ENCODE results near the gene SWT1.
A peak's percentile ranks its signal among the peaks of the same experiment; 100 is the strongest.

Gene SWT1

GRCh38 chr1:185292237-185292636, 135.3 kb downstream of the SWT1 start:
- Histone ChIP-seq H3K9ac (ENCODE audit: low read length) (no peak overlapping the region), H3K4me3 (ENCODE audit: low read length) (no peak overlapping the region), H3K36me3 (ENCODE audit: control insufficient read depth, insufficient read depth, low read length, severe bottlenecking) (peaks cover 12% of the 10 kb centered on the region), H3K27me3 (replicated peaks; ENCODE audit: control insufficient read depth, insufficient read depth, low read length) (no peaks in the 10 kb centered on the region), H3K9me3 (ENCODE audit: control insufficient read depth, low read length) (no peaks in the 10 kb centered on the region), H3K4me1 (ENCODE audit: control insufficient read depth, insufficient read depth, low read length) (peaks cover 8% of the 10 kb centered on the region)
- DNase-seq (ENCODE audit: low read depth), result no peak

- no peak overlapping the region for H3K4me3 ChIP-seq (ENCODE audit: low read length)
- DNase-seq (ENCODE audit: low read depth), result no peak
- H3K9me3 ChIP-seq (ENCODE audit: control insufficient read depth, low read length), result no peaks in the 10 kb centered on the region
- H3K9ac ChIP-seq (ENCODE audit: low read length), result no peak overlapping the region
- no peaks in the 10 kb centered on the region for H3K27me3 ChIP-seq (replicated peaks; ENCODE audit: control insufficient read depth, insufficient read depth, low read length)
- H3K36me3 ChIP-seq (ENCODE audit: control insufficient read depth, insufficient read depth, low read length, severe bottlenecking), result peaks cover 27% of the 10 kb centered on the region
- peaks cover 8% of the 10 kb centered on the region for H3K4me1 ChIP-seq (ENCODE audit: control insufficient read depth, insufficient read depth, low read length)
Observed at GRCh38 chr1:185293967-185294542, 137.1 kb downstream of the SWT1 start.

GRCh38 chr1:185295091-185295490, 138.1 kb downstream of the SWT1 start:
- H3K4me1 ChIP-seq (ENCODE audit: control insufficient read depth, insufficient read depth, low read length), result peaks cover 8% of the 10 kb centered on the region
- DNase-seq (ENCODE audit: low read depth), result no peak
- peaks cover 38% of the 10 kb centered on the region for H3K36me3 ChIP-seq (ENCODE audit: control insufficient read depth, insufficient read depth, low read length, severe bottlenecking)

GRCh38 chr1:185297982-185298381, 141.0 kb downstream of the SWT1 start:
- H3K9me3 ChIP-seq (ENCODE audit: control insufficient read depth, low read length), result no peaks in the 10 kb centered on the region
- H3K4me3 ChIP-seq (ENCODE audit: low read length), result no peak overlapping the region
- H3K27me3 ChIP-seq (replicated peaks; ENCODE audit: control insufficient read depth, insufficient read depth, low read length), result no peaks in the 10 kb centered on the region
- H3K9ac ChIP-seq (ENCODE audit: low read length), result no peak overlapping the region
- peaks cover 67% of the 10 kb centered on the region for H3K36me3 ChIP-seq (ENCODE audit: control insufficient read depth, insufficient read depth, low read length, severe bottlenecking)
- peak; percentile 24 for DNase-seq (ENCODE audit: low read depth)
- no peaks in the 10 kb centered on the region for H3K4me1 ChIP-seq (ENCODE audit: control insufficient read depth, insufficient read depth, low read length)

More at GRCh38 chr1:185295091-185295490, 138.1 kb downstream of the SWT1 start:
- Histone ChIP-seq H3K27me3 (replicated peaks; ENCODE audit: control insufficient read depth, insufficient read depth, low read length) (no peaks in the 10 kb centered on the region), H3K9ac (ENCODE audit: low read length) (no peak overlapping the region), H3K9me3 (ENCODE audit: control insufficient read depth, low read length) (no peaks in the 10 kb centered on the region), H3K4me3 (ENCODE audit: low read length) (no peak overlapping the region)

GRCh38 chr1:185300152-185300551, 143.2 kb downstream of the SWT1 start:
- DNase-seq (ENCODE audit: low read depth), result no peak
- Histone ChIP-seq H3K9me3 (ENCODE audit: control insufficient read depth, low read length) (no peaks in the 10 kb centered on the region), H3K9ac (ENCODE audit: low read length) (no peak overlapping the region), H3K27me3 (replicated peaks; ENCODE audit: control insufficient read depth, insufficient read depth, low read length) (no peaks in the 10 kb centered on the region), H3K4me1 (ENCODE audit: control insufficient read depth, insufficient read depth, low read length) (no peaks in the 10 kb centered on the region), H3K4me3 (ENCODE audit: low read length) (no peak overlapping the region), H3K36me3 (ENCODE audit: control insufficient read depth, insufficient read depth, low read length, severe bottlenecking) (peaks cover 85% of the 10 kb centered on the region)

- H3K4me1 ChIP-seq (ENCODE audit: control insufficient read depth, insufficient read depth, low read length), result no peaks in the 10 kb centered on the region
- no peaks in the 10 kb centered on the region for H3K27me3 ChIP-seq (replicated peaks; ENCODE audit: control insufficient read depth, insufficient read depth, low read length)
- H3K9ac ChIP-seq (ENCODE audit: low read length), result no peak overlapping the region
- H3K9me3 ChIP-seq (ENCODE audit: control insufficient read depth, low read length), result no peaks in the 10 kb centered on the region
- H3K36me3 ChIP-seq (ENCODE audit: control insufficient read depth, insufficient read depth, low read length, severe bottlenecking), result peaks cover 84% of the 10 kb centered on the region
- no peak for DNase-seq (ENCODE audit: low read depth)
- no peak overlapping the region for H3K4me3 ChIP-seq (ENCODE audit: low read length)
Observed at GRCh38 chr1:185305419-185305818, 148.5 kb downstream of the SWT1 start.

GRCh38 chr1:185308126-185308525, 151.2 kb downstream of the SWT1 start:
- Histone ChIP-seq H3K36me3 (ENCODE audit: control insufficient read depth, insufficient read depth, low read length, severe bottlenecking) (peaks cover 62% of the 10 kb centered on the region), H3K9ac (ENCODE audit: low read length) (no peak overlapping the region)

GRCh38 chr1:185309566-185309965, 152.6 kb downstream of the SWT1 start:
- H3K36me3 ChIP-seq (ENCODE audit: control insufficient read depth, insufficient read depth, low read length, severe bottlenecking), result peaks cover 51% of the 10 kb centered on the region
- H3K27me3 ChIP-seq (replicated peaks; ENCODE audit: control insufficient read depth, insufficient read depth, low read length), result no peaks in the 10 kb centered on the region
- no peaks in the 10 kb centered on the region for H3K9me3 ChIP-seq (ENCODE audit: control insufficient read depth, low read length)
- H3K4me3 ChIP-seq (ENCODE audit: low read length), result no peak overlapping the region
- no peak for DNase-seq (ENCODE audit: low read depth)
- peaks cover 10% of the 10 kb centered on the region for H3K4me1 ChIP-seq (ENCODE audit: control insufficient read depth, insufficient read depth, low read length)
- H3K9ac ChIP-seq (ENCODE audit: low read length), result no peak overlapping the region

More at GRCh38 chr1:185308126-185308525, 151.2 kb downstream of the SWT1 start:
- Histone ChIP-seq H3K27me3 (replicated peaks; ENCODE audit: control insufficient read depth, insufficient read depth, low read length) (no peaks in the 10 kb centered on the region), H3K9me3 (ENCODE audit: control insufficient read depth, low read length) (no peaks in the 10 kb centered on the region), H3K4me1 (ENCODE audit: control insufficient read depth, insufficient read depth, low read length) (no peaks in the 10 kb centered on the region), H3K4me3 (ENCODE audit: low read length) (no peak overlapping the region)
- no peak for DNase-seq (ENCODE audit: low read depth)

- no peaks in the 10 kb centered on the region for H3K9me3 ChIP-seq (ENCODE audit: control insufficient read depth, low read length)
- H3K9ac ChIP-seq (ENCODE audit: low read length), result no peak overlapping the region
- no peak for DNase-seq (ENCODE audit: low read depth)
- H3K4me3 ChIP-seq (ENCODE audit: low read length), result no peak overlapping the region
- peaks cover 29% of the 10 kb centered on the region for H3K36me3 ChIP-seq (ENCODE audit: control insufficient read depth, insufficient read depth, low read length, severe bottlenecking)
- no peaks in the 10 kb centered on the region for H3K27me3 ChIP-seq (replicated peaks; ENCODE audit: control insufficient read depth, insufficient read depth, low read length)
- peaks cover 23% of the 10 kb centered on the region for H3K4me1 ChIP-seq (ENCODE audit: control insufficient read depth, insufficient read depth, low read length)
Observed at GRCh38 chr1:185311589-185312225, 154.7 kb downstream of the SWT1 start.

- Histone ChIP-seq H3K9ac (ENCODE audit: low read length) (no peak overlapping the region), H3K36me3 (ENCODE audit: control insufficient read depth, insufficient read depth, low read length, severe bottlenecking) (peaks cover 21% of the 10 kb centered on the region), H3K4me3 (ENCODE audit: low read length) (no peak overlapping the region), H3K27me3 (replicated peaks; ENCODE audit: control insufficient read depth, insufficient read depth, low read length) (no peaks in the 10 kb centered on the region), H3K9me3 (ENCODE audit: control insufficient read depth, low read length) (no peaks in the 10 kb centered on the region), H3K4me1 (ENCODE audit: control insufficient read depth, insufficient read depth, low read length) (peaks cover 23% of the 10 kb centered on the region)
- DNase-seq (ENCODE audit: low read depth), result no peak
Observed at GRCh38 chr1:185312361-185313138, 155.6 kb downstream of the SWT1 start.

- peak overlapping the region; percentile 98 for H3K4me3 ChIP-seq (ENCODE audit: low read length)
- no peak overlapping the region for H3K9ac ChIP-seq (ENCODE audit: low read length)
- H3K27me3 ChIP-seq (replicated peaks; ENCODE audit: control insufficient read depth, insufficient read depth, low read length), result no peaks in the 10 kb centered on the region
- H3K4me1 ChIP-seq (ENCODE audit: control insufficient read depth, insufficient read depth, low read length), result peaks cover 32% of the 10 kb centered on the region
- no peaks in the 10 kb centered on the region for H3K9me3 ChIP-seq (ENCODE audit: control insufficient read depth, low read length)
- H3K36me3 ChIP-seq (ENCODE audit: control insufficient read depth, insufficient read depth, low read length, severe bottlenecking), result peaks cover 5% of the 10 kb centered on the region
- peak; percentile 35 for DNase-seq (ENCODE audit: low read depth)
Observed at GRCh38 chr1:185314411-185314810, 157.4 kb downstream of the SWT1 start.

Data from adipocyte (in vitro differentiated cells).